Testis (tissue), 3 donors: ENCODE data around the gene FRAS1. TPM values are rescaled to one million over a fixed set of nuclear protein-coding genes. Genes with fewer than 3 reads are reported as not detected.

Experiments used
- DNase-seq: peaks from one replicate; pipeline ENCODE4 v3.0.0-alpha.2; 2019
- H3K27ac ChIP-seq, 2 donors: fragments of 200-600 bp; sonication (generic); one replicate each; pipeline ENCODE4 v1.5.1; 2019
- H3K27me3 ChIP-seq: fragments of 200-600 bp; sonication (generic); one replicate; pipeline ENCODE4 v1.5.1; 2019
- H3K36me3 ChIP-seq: fragments of 200-600 bp; sonication (generic); one replicate; pipeline ENCODE4 v1.5.1; 2017; ENCODE audit warnings: low read depth; ENCODE audit errors: missing control alignments
- H3K4me1 ChIP-seq: fragments of 200-600 bp; sonication (generic); one replicate; pipeline ENCODE4 v1.5.1; 2019
- H3K4me3 ChIP-seq, 2 donors: fragments of 200-600 bp; sonication (generic); one replicate each; pipeline ENCODE4 v1.5.1; 2017 to 2019
- H3K9me3 ChIP-seq: fragments of 200-600 bp; sonication (generic); one replicate; pipeline ENCODE4 v1.5.1; 2017
- POLR2A ChIP-seq: fragments of 450-650 bp; IDR thresholded peaks from one replicate; pipeline ENCODE4 v1.6.1; 2017; ENCODE audit warnings: antibody characterized with exemption, mild to moderate bottlenecking, moderate library complexity
- WGBS, 2 donors: methylation state at CpG; one replicate each; pipeline ENCODE4 v1.1.5; 2018; 5-methylcytosine and 5-hydroxymethylcytosine counted together
- intact Hi-C: fragments of 100-400 bp; cut with DNase I; formaldehyde crosslinking; loops from one replicate; pipeline ENCODE4 v1.15.1; 2023; ENCODE audit warnings: low total_unique reads
- polyA plus RNA-seq: library from polyadenylated mRNA; stranded (reverse); fragments of 350-450 nt; fragmentation: Illumina TruSeq; extraction: RNeasy Lipid Tissue Mini Kit (QIAGEN cat#74804); gene quantifications from one replicate; pipeline ENCODE4 v1.2.3, GENCODE V29; 2014; ENCODE audit warnings: low read depth, low replicate concordance; ENCODE audit not compliant: insufficient read depth
- total RNA-seq, 2 donors: library from RNA; depleted of rRNA; stranded (reverse); fragments of >200 nt; gene quantifications; one replicate each; pipeline ENCODE4 v1.2.3, GENCODE V29; 2016
- TF ChIP-seq, protein P1 (sequence below), 3 experiments: fragments of 450-650 bp in 2 of 3; fragments of 200-600 bp in 1 of 3; sonication (generic) in 1 of 3; IDR thresholded peaks; one replicate each; pipeline ENCODE4 v1.5.1; 2016 to 2019; ENCODE audit warnings: antibody characterized with exemption in 3 of 3, mild to moderate bottlenecking in 2 of 3, moderate library complexity in 1 of 3

The FRAS1 gene
- total and polyA plus RNA-seq, 3 donors from 2014 or later = 2.2 to 3.7 (median 3.5) TPM

DNA sequence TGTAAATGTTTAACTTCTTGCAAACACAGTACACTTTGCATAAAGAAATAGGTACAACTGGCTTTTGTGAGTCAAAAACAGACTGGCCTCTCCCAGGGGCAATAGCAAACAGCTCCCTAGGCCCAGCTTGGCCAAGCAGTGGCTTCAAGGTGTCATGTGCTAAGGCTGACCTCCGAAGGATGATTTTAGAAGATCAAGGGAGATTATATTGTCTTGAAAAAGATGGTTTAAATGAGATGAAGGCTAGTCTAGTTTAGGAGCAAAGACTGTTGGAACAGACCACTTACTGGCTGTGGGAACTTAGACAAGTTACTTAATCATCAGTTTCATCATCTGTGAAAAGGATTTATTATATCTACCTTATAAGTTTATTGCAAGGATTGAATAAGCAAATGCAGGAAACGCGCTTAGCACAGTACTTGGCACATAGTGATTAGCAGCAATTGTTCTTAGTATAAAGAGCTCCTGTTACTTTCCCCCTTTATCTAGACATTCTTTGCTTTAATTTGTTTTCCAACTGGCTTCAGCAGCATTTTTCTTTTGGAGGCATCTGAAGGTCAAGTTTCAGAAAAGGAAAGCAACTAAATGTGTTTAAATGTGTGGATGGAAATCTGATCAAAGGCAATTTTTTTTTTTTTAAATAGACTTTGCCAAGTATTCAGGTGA is 511.6 kb downstream of the FRAS1 start:
- Histone ChIP-seq H3K27ac (no peak overlapping the region), H3K9me3 (no peaks in the 10 kb centered on the region), H3K4me1 (peaks cover 2% of the 10 kb centered on the region), H3K4me3 (no peak overlapping the region), H3K36me3 (no peaks in the 10 kb centered on the region), H3K27me3 (no peaks in the 10 kb centered on the region)
- WGBS, 2 donors = 42 to 61% methylated on average over 3 of the region's 3 CpGs
- intact Hi-C loops = no loop called here
- no peak for DNase-seq
- TF ChIP-seq, protein P1, sequence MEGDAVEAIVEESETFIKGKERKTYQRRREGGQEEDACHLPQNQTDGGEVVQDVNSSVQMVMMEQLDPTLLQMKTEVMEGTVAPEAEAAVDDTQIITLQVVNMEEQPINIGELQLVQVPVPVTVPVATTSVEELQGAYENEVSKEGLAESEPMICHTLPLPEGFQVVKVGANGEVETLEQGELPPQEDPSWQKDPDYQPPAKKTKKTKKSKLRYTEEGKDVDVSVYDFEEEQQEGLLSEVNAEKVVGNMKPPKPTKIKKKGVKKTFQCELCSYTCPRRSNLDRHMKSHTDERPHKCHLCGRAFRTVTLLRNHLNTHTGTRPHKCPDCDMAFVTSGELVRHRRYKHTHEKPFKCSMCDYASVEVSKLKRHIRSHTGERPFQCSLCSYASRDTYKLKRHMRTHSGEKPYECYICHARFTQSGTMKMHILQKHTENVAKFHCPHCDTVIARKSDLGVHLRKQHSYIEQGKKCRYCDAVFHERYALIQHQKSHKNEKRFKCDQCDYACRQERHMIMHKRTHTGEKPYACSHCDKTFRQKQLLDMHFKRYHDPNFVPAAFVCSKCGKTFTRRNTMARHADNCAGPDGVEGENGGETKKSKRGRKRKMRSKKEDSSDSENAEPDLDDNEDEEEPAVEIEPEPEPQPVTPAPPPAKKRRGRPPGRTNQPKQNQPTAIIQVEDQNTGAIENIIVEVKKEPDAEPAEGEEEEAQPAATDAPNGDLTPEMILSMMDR (IDR thresholded peaks at IDR 0.05) = no peak
- no peak for TF ChIP-seq POLR2A

DNA sequence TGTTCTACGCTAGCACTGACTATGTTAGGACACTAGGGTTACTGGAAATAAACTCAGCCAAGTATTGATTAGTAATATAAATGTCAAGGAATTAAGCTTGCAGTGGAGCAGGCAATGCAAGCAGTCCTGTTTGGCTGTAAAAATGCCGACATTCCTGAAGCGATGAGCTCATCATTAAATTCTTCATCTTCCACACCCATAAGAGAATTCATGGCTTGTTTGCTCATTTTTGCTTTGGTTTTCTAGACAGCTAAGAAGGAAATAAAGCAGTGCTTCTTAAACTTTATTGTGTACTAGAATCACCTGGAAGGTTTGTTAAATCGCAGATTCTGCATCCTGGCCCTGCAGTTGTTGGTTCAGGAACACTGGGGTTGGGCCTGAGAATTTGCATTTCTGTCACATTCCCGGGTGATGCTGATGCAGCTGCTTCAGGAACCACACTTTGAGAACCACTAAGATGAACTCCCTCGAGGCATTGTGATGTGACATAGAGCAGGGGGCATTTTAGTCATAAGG is 512.2 kb downstream of the FRAS1 start:
- no peak for DNase-seq
- TF ChIP-seq, protein P1 (IDR thresholded peaks at IDR 0.05) = no peak
- no peak for TF ChIP-seq POLR2A
- WGBS, 2 donors = 56% methylated on average over 6 of the region's 6 CpGs

DNA sequence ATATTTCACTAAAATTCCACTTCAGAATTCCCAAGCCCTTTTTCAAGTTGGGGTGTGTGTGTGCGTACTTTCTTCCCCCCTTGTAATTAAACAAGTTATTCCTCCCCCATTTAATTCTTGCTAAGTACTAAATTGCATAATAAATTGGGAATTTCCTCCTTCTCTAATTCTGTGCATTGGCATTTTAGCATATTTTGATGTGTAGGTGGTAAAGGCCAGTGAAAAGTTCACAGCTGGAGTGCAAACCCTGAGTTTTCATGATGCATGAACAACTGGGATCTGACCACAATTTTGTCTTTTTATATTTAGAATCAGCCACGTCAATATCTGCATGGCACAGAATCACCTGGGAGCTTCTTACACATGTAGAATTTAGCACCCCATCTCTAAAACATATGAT is 513.0 kb downstream of the FRAS1 start:
- TF ChIP-seq POLR2A = no peak
- TF ChIP-seq, protein P1 (IDR thresholded peaks at IDR 0.05) = no peak
- no peaks in the 10 kb centered on the region for H3K27me3 ChIP-seq
- H3K27ac ChIP-seq = no peak overlapping the region
- no peak overlapping the region for H3K4me3 ChIP-seq
- H3K36me3 ChIP-seq = no peaks in the 10 kb centered on the region
- 75 to 88% methylated on average over 2 of the region's 2 CpGs for WGBS, 2 donors
- H3K4me1 ChIP-seq = peaks cover 2% of the 10 kb centered on the region
- H3K9me3 ChIP-seq = no peaks in the 10 kb centered on the region
- DNase-seq = no peak
- intact Hi-C loops = no loop called here

More for the DNA sequence above, 512.2 kb downstream of the FRAS1 start:
- Histone ChIP-seq H3K4me3 (no peak overlapping the region), H3K27ac (no peak overlapping the region), H3K36me3 (no peaks in the 10 kb centered on the region), H3K4me1 (peaks cover 2% of the 10 kb centered on the region), H3K9me3 (no peaks in the 10 kb centered on the region), H3K27me3 (no peaks in the 10 kb centered on the region)
- intact Hi-C loops = no loop called here

DNA sequence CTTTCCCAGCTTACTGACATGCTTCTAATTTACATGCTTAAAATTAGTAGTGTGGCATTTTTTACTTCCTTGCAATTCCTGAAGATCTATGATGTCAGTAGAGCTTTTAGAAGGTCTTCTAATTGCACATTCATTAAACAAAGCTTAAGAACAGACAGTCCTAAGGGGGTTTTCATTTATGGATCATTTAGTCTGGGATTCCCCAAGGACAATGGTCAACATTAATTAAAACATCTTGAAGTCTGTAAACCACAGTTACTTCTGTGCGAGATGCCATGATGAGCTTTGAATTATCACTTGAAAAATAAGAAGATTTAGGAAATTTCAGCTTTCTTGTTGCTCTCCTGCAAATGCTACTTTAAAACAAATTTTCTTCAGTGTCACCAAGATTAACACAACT is 514.7 kb downstream of the FRAS1 start:
- no peak for DNase-seq
- H3K27me3 ChIP-seq = no peaks in the 10 kb centered on the region
- peaks cover 2% of the 10 kb centered on the region for H3K4me1 ChIP-seq
- TF ChIP-seq POLR2A = no peak
- TF ChIP-seq, protein P1 (IDR thresholded peaks at IDR 0.05) = no peak
- H3K27ac ChIP-seq = no peak overlapping the region
- WGBS, 2 donors = 80 to 91% methylated on average over 1 of the region's 1 CpG
- H3K4me3 ChIP-seq = no peak overlapping the region
- intact Hi-C loops = no loop called here
- H3K36me3 ChIP-seq = no peaks in the 10 kb centered on the region
- H3K9me3 ChIP-seq = no peaks in the 10 kb centered on the region
